Measurements from ENCODE around the gene FGF3.

- TF ChIP-seq CTCF (IDR thresholded peaks at IDR 0.05) = no peak
- TF ChIP-seq MAX (IDR thresholded peaks at IDR 0.05; ENCODE audit: low read depth) = no peak
- TF ChIP-seq FOXJ3 (CRISPR knock-in tag; IDR thresholded peaks at IDR 0.05) = no peak
- TF ChIP-seq EZH2phosphoT487 (IDR thresholded peaks at IDR 0.05; ENCODE audit: borderline replicate concordance, low read depth) = no peak
- TF ChIP-seq SMC3 (IDR thresholded peaks at IDR 0.05; ENCODE audit: low read depth, low read length) = no peak
- no peak for TF ChIP-seq TCF12 (IDR thresholded peaks at IDR 0.05)
- no peak for TF ChIP-seq RCOR1 (IDR thresholded peaks at IDR 0.05; ENCODE audit: low read length)
These were observed 10.5 kb downstream of the FGF3 start for GRCh38 chr11:69808667-69809086.
